NCI-H2107 (cell line): Measurements from ENCODE around the gene LCNL1.

ENCODE experiments used
- DNase-seq: peaks from one replicate; lab custom pipeline; 2025; lab: John Stamatoyannopoulos, UW

Gene LCNL1

GRCh38 chr9:136947028-136947891 is 35.5 kb upstream of the LCNL1 start:
- no peak for DNase-seq

DNA sequence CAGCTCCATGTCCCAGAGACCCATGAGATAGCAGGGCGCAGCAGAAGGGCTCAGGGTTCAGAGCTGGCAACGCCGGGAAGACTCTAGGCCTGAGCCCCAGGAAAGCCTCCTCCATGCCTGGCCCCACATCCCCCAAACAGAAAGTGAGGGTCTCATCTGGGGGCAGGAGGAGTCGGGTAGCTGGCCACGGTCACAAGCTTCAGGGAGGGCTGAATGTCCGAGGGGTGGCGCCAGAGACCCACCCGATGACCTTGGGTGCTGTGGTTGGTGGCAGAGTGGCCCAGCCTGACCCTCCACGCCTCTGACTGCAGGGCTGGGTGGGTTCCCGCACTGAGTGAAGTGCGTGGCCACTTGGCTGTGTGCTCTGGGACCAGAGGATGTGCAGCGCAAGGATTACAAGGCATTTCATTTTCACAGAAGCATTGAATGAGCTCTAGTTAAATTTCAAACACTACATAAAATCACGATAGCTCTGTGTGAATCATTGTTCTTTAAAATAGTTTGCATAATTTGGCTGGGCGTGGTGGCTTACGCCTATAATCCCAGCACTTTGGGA is 34.8 kb upstream of the LCNL1 start:
- no peak for DNase-seq

DNA sequence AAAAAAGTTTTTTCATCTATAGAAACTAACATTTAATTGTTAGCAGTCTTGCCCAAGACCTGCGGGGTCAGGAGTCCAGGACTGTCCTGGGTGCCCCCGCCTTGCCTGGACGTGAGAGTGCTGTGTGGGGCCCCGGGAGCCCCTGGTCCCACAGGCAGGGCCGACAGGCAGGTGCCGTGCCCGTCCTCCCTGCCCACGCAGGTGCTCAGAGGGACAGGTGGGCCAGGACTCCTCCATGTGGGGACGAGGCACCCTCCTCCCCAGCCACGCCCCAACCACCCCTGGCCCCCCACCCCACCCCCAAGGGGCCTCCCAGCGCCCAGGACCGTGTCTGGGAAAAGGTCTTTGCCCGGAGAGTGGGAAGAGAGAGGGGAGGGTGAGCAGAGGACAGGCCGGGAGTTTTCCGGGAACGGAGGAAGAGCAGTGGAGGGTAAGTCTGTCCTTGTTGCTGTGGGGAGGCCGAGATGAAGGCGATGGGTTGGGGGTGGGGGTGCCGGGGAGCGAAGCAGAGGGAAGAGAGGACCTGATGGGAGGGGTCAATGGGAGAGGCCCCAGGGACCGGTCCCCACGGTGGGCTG is 33.5 kb upstream of the LCNL1 start:
- peak; percentile 58 for DNase-seq

DNA sequence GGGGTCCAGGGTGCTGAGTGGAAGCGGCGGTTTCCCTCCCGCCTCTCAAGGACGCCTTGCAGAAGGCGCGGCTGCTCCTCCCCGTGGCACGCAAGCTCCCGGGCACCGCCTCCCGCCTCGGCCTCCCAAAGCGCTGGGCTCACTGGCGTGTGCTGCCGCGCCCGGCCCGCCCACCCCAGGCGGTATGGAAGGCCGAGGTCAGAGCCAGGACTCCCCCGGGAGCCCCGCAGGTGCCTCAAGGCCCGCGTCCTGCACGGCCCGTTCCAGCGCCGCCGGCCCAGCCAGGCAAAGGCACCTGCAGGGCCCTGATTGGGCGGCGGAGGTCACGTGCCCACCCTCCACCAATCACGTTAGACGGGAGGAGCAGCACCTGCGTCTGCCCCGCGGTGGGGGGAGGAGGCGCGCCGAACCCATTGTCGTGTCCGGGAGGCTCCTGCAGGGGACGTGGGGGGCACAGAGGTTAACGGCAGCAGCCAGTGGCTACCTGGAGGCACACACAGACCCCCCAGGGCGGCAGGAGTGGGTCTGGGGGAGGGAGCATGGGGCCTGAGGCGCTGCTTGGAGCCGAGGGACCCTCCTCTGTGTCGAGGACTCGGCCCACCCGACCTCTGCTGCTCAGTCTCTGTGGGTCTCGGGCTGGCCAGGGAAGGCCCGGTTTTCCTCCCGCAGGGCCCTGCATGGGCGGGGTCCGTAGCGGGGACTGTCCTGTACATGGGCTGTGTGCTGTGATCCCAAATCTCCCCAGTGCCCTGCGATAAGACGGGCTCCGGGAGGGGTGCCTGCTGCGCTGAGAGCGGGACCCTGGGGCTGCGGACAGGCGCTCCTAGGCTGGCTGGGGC is 32.8 kb upstream of the LCNL1 start:
- DNase-seq: peak; percentile 92

DNA sequence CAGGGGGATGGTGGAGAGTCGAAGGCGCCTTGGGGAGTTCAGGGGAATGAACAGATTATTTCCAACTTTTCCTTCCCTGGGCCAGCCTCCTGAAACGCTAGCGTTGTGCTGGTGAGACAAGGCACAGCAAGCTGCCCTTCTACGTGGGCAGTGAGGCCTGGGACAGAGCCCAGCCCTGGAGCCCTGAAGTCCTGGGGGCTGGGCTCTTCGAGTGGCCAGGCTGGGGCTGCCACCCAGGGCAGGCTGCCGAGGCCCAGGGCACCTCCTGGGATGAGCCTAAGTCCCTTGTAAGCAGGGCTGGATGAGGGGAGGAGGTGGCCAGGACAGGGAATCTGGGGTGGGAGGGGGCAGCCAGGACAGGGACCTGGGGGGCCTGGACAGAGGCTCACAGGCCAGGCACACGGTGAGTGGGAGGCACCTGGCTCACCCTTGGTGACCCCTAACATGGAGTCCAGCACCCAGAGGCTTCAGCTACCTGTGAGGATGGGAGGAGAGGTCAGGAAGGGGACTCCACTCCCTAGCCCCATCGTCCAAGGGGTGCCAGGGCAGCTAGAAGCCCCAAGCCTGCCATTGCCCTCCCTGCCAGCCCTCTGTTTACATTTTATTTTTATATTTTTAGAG is 32.0 kb upstream of the LCNL1 start:
- DNase-seq: no peak

DNA sequence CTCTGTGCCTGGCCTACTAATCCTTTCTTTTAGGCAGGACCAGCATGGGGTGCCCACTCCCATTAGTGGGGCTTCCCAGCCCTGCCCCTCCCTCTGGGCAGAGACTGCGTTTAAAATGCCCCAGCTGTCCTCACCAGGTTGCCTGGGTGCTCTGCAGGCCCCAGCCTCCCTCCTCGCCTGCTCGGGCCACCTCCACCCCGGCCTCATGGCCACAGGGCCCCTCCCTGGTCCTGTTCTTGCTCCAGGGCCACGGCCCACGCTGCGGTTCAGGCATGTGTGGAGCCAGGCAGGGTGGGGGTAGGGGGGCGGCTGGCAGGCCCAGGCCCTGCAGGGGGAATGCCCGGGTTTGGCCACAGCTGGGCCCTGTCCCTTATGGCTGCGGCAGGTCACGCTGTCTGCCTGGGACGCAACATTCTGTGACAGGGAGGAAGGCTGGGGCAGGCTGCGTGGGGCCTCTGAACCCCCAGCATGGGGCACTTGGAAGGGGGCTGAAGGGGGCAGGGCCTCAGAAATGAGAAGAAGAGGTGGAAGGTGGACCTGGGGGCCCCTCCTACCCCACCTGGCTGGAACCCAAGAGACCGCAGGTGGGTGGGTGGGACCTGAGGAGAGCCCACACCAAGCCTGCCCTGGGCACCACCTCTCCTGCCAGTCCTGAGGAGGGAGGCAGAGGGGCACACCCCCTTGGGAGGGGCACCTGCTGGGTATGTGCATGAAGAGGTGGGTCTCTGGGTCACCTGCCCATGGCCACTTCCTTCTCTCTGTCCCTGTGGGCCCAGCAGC is 31.1 kb upstream of the LCNL1 start, which contains the start of gene LCN12:
TSS of gene LCN12 (plus strand) at position 733 of the 780 bp plus-strand sequence. CDS start 55 bp downstream, outside the sequence.
- DNase-seq: no peak

DNA sequence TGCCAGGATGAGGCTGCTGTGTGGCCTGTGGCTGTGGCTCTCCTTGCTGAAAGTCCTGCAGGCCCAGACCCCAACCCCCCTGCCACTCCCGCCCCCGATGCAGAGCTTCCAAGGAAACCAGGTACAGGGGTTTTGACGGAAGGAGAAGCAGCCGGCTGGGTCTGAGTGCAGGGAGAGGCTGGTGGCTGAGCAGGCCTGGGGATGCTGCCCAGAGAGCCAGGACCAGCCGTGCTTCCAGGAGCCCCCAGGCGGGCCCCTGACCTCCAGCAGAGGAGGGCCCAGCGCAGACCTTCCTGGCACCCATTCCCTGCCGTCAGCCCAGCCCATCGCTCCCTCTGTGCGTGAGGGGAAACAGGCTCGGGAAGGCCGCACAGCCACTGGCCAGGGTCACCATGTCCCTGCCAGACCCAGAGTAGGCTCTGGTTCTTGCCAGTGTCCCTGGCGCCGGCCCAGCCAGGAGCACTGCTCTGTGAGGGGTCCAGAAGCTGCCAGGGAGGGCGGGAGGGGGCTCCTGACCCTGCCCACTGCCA is 30.4 kb upstream of the LCNL1 start:
- DNase-seq: no peak

- DNase-seq: no peak
These were observed 29.7 kb upstream of the LCNL1 start for GRCh38 chr9:136952876-136953770.

- no peak for DNase-seq
These were observed 29.0 kb upstream of the LCNL1 start for GRCh38 chr9:136953771-136954269.

DNA sequence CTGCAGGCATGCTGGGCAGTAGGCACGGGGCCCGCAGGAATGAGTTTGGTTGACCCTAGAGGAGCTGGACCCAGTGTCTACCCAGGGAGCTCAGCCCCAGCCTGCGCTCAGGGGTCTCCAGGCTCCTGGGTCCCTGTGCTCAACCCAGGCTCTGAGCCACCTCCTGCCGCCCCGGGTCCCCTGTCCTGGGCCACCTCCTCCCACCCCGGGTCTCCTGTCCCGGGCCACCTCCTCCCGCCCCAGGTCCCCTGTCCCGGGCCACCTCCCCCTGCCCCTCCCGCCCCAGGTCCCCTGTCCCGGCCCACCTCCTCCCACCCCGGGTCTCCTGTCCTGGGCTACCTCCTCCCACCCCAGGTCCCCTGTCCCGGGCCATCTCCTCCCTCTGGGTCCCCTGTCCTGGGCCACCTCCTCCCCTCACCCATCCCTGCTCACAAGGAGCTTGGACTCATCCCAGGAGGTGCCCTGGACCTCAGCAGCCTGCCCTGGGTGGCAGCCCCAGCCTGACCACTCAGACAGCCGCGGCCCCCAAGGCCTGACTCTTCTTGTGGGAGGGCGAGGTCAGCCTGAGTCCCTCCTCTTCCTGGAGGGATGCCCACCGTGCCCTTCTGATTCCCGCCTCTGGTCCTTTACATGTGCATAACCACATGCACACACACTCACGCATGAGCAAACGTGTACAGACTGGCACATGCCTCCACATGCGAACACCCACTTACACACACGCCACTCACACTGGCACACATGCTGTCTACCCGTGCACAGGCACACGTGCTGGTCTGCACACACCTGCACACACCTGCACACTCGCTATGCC is 28.3 kb upstream of the LCNL1 start:
- no peak for DNase-seq

GRCh38 chr9:136955202-136955942 is 27.4 kb upstream of the LCNL1 start:
- DNase-seq: no peak

- DNase-seq: no peak
These were observed 26.9 kb upstream of the LCNL1 start for GRCh38 chr9:136955943-136956335.

DNA sequence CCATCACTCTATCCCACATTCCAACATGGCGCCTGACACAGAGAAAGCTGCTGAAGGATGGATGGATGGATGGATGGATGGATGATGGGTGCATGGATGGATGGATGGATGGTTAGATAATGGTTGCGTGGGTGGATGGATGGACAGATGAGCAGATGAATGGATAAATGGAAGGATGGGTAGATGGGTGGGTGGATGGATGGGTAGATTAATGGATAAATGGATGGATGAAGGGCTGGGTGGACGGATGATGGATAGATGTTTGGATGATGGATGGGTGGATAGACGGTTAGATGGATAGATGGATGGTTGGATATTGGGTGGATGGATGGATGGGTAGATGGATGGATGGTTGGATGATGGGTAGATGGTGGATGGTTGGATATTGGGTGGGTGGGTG is 26.2 kb upstream of the LCNL1 start:
- no peak for DNase-seq

DNA sequence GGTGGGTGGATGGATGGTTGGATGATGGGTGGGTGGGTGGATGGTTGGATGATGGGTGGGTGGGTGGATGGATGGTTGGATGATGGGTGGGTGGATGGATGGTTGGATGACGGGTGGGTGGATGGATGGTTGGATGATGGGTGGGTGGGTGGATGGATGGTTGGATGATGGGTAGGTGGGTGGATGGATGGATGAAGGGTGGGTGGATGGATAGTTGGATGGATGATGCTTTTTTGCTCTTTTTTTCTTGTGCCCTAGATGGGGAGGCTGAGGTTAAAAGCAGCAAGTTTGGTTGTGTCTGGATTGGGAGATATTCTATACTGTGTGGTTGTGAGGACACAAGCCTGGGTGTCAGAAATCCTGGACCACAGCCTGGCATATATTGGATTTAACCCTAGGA is 25.3 kb upstream of the LCNL1 start:
- no peak for DNase-seq

DNA sequence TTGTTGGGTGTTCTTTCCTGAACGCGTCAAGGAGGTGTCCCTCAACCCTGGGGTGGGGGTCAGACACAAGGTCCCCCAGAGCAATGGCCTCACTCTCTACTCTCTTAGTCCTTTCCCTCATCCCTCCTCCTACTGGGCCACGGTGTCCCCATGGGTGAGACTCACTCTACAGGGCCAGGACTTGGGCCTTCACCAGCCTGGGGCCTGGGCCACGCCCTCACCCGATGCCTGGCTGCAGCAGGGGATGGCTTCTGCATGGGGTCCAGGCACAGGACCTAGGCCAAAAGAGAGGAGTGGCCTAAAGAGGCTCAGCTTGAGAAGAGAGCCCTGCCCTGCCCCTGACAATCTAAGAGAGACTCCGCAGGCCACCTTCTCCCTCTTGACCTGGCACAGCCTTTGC is 24.9 kb upstream of the LCNL1 start:
- DNase-seq: no peak

DNA sequence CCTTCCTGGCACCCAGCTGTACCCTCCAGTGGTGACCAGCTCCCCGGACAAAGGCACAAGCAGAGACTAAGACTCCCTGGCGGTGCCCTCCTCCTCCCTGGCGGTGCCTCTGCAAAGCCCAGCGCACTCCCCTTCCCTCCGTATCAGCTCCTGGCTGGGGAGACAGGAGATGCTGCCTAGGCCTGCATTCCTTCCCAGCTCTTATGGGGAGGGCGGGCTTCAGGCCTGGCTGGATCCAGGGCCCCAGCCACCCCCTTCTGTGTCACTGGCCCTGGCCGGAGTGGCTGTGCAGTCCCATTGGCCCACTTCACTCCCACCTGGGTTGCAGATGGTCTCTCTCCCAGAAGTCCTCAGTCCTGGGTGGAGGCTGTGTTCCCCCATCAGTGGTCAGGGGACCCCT is 24.3 kb upstream of the LCNL1 start:
- no peak for DNase-seq

- no peak for DNase-seq
These were observed 23.6 kb upstream of the LCNL1 start for GRCh38 chr9:136958898-136959850.
